M059J (cell line): ENCODE data around the gene STN1. TPM values are rescaled to one million over a fixed set of nuclear protein-coding genes. Genes with fewer than 3 reads are reported as not detected.

Source experiments
- total RNA-seq: library from RNA; depleted of rRNA; stranded (reverse); fragments of >200 nt; shearing (Covaris generic); gene quantifications from 2 replicates; pipeline ENCODE4 v1.2.3, GENCODE V29; 2014; rRNA removed

Gene STN1
- total RNA-seq, 1 experiment from 2014 or later = 21.9 TPM

Other genes with a start within 250 kb of the STN1 start
- 1.7 and 5.0 TPM in 2 replicates for gene SH3PXD2A, start 62.6 kb downstream of the STN1 start, total RNA-seq
- 18.7 and 22.1 TPM in 2 replicates for gene SLK, start 49.0 kb upstream of the STN1 start, total RNA-seq
- gene COL17A1, start 167.7 kb upstream of the STN1 start, total RNA-seq = 2.9 and 3.2 TPM in 2 replicates
- gene SFR1, start 204.0 kb upstream of the STN1 start, total RNA-seq = 12.4 and 17.3 TPM in 2 replicates